SU-DHL-6 (cell line): ENCODE results near the gene THSD4.

ENCODE experiments used
- H2AFZ ChIP-seq: fragments of 200-600 bp; sonication (generic); 2 replicates; pipeline ENCODE4 v1.6.1; 2014; ENCODE audit warnings: low read depth, mild to moderate bottlenecking, moderate library complexity, mixed read lengths, antibody characterized with exemption, low read length; ENCODE audit not compliant: severe bottlenecking
- H3F3A ChIP-seq: fragments of 200-600 bp; shearing (Covaris generic); 2 replicates; pipeline ENCODE4 v1.6.0; 2016; ENCODE audit warnings: antibody characterized with exemption, mild to moderate bottlenecking; ENCODE audit not compliant: insufficient read depth
- H3K27ac ChIP-seq: fragments of 200-600 bp; sonication (generic); 2 replicates; pipeline ENCODE4 v1.5.1; 2016; ENCODE audit warnings: low read depth, mild to moderate bottlenecking, low read length, moderate library complexity, mixed read lengths
- H3K27me3 ChIP-seq: fragments of 200-600 bp; sonication (generic), shearing (Covaris generic); 2 replicates; pipeline ENCODE4 v1.6.0; 2014; ENCODE audit warnings: mild to moderate bottlenecking, low read length
- H3K36me3 ChIP-seq: fragments of 200-600 bp; sonication (generic); 2 replicates; pipeline ENCODE4 v1.6.1; 2014; ENCODE audit warnings: mild to moderate bottlenecking, low read length, mixed read lengths
- H3K4me2 ChIP-seq: fragments of 300-600, 200-600 bp; shearing (Covaris generic), sonication (generic); 2 replicates; pipeline ENCODE4 v1.6.0; 2014; ENCODE audit warnings: low read length, low read depth, mild to moderate bottlenecking; ENCODE audit not compliant: poor library complexity, severe bottlenecking
- H3K4me3 ChIP-seq: fragments of 200-600 bp; sonication (generic); 2 replicates; pipeline ENCODE4 v1.5.1; 2014; ENCODE audit warnings: antibody characterized with exemption, low read length, mild to moderate bottlenecking, mixed read lengths; ENCODE audit not compliant: insufficient read depth, poor library complexity, severe bottlenecking
- H3K79me2 ChIP-seq: fragments of 200-600 bp; sonication (generic); 2 replicates; pipeline ENCODE4 v1.6.1; 2014; ENCODE audit warnings: mild to moderate bottlenecking, low read length, moderate library complexity; ENCODE audit not compliant: insufficient read depth
- H3K9ac ChIP-seq: fragments of 200-600 bp; sonication (generic); 2 replicates; pipeline ENCODE4 v1.7.0; 2014; ENCODE audit warnings: mild to moderate bottlenecking, low read length
- H3K9me2 ChIP-seq: fragments of 200-600 bp; sonication (generic); replicated peaks from 2 replicates; pipeline ENCODE4 v1.6.1; 2014; ENCODE audit warnings: low read length; ENCODE audit not compliant: insufficient read depth
- H3K9me3 ChIP-seq: fragments of 200-600 bp; sonication (generic); 2 replicates; pipeline ENCODE4 v1.6.1; 2014; ENCODE audit warnings: low read length, mixed read lengths; ENCODE audit not compliant: insufficient read depth
- H4K20me1 ChIP-seq: fragments of 200-600 bp; sonication (generic); 2 replicates; pipeline ENCODE4 v1.6.1; 2014; ENCODE audit warnings: low read depth, mild to moderate bottlenecking, antibody characterized with exemption, low read length, moderate library complexity, mixed read lengths
- CTCF ChIP-seq: fragments of 200-600 bp; sonication (generic); IDR thresholded peaks from one replicate; pipeline ENCODE4 v1.5.1; 2017; ENCODE audit warnings: antibody characterized with exemption, mild to moderate bottlenecking, low read length, moderate library complexity; ENCODE audit not compliant: insufficient read depth, poor library complexity, severe bottlenecking
- EZH2phosphoT487 ChIP-seq: fragments of 200-600 bp; sonication (generic), shearing (Covaris generic); conservative IDR thresholded peaks from 2 replicates; pipeline ENCODE4 v1.6.1; 2018; ENCODE audit warnings: mild to moderate bottlenecking, antibody characterized with exemption, low read length, moderate library complexity, mixed read lengths

THSD4 gene

GRCh38 chr15:71635735-71636134 lies 520.5 kb downstream of the THSD4 start:
- Histone ChIP-seq H3K79me2 (no peaks in the 10 kb centered on the region), H3K27ac (no peak overlapping the region), H2AFZ (no peak overlapping the region), H3K9ac (no peak overlapping the region), H3K27me3 (no peaks in the 10 kb centered on the region), H3K36me3 (no peaks in the 10 kb centered on the region), H3K9me2 (no peaks in the 10 kb centered on the region), H3F3A (no peaks in the 10 kb centered on the region), H3K9me3 (no peaks in the 10 kb centered on the region), H3K4me2 (no peak overlapping the region), H4K20me1 (no peaks in the 10 kb centered on the region), H3K4me3 (no peak overlapping the region)
- TF ChIP-seq EZH2phosphoT487 (no peak), CTCF (no peak)

- Histone ChIP-seq H3F3A (no peaks in the 10 kb centered on the region), H3K79me2 (no peaks in the 10 kb centered on the region), H3K9me2 (no peaks in the 10 kb centered on the region), H3K27ac (no peak overlapping the region), H3K9me3 (no peaks in the 10 kb centered on the region), H3K4me2 (no peak overlapping the region), H2AFZ (no peak overlapping the region), H4K20me1 (no peaks in the 10 kb centered on the region), H3K36me3 (no peaks in the 10 kb centered on the region), H3K4me3 (no peak overlapping the region), H3K9ac (no peak overlapping the region), H3K27me3 (no peaks in the 10 kb centered on the region)
- no peak for TF ChIP-seq CTCF
- TF ChIP-seq EZH2phosphoT487, result no peak
Measured at GRCh38 chr15:71638876-71639275, 523.6 kb downstream of the THSD4 start.

- Histone ChIP-seq H3F3A (no peaks in the 10 kb centered on the region), H3K36me3 (no peaks in the 10 kb centered on the region), H3K27me3 (no peaks in the 10 kb centered on the region), H4K20me1 (no peaks in the 10 kb centered on the region), H3K79me2 (no peaks in the 10 kb centered on the region), H3K27ac (no peak overlapping the region), H3K4me3 (no peak overlapping the region), H3K9ac (no peak overlapping the region), H3K9me3 (no peaks in the 10 kb centered on the region), H3K9me2 (no peaks in the 10 kb centered on the region), H2AFZ (no peak overlapping the region), H3K4me2 (no peak overlapping the region)
- TF ChIP-seq CTCF (no peak), EZH2phosphoT487 (no peak)
Measured at GRCh38 chr15:71639471-71639870, 524.2 kb downstream of the THSD4 start.
